G401 (cell line): Measurements from ENCODE around the gene RABGGTA. TPM values are rescaled to one million over a fixed set of nuclear protein-coding genes. Genes with fewer than 3 reads are reported as not detected.
A peak's percentile ranks its signal among the peaks of the same experiment; 100 is the strongest.

ENCODE experiments used
- DNase-seq: peaks from one replicate; pipeline ENCODE4 v3.0.0-alpha.2; 2015; ENCODE audit warnings: low spot score
- in situ Hi-C: cut with HindIII; loops from 2 replicates; pipeline ENCODE4 v1.10.0; 2016; ENCODE audit warnings: low sequenced_read_pairs, mixed read lengths
- total RNA-seq: library from RNA; depleted of rRNA; stranded (reverse); fragments of >200 nt; shearing (Covaris generic); gene quantifications from 2 replicates; pipeline ENCODE4 v1.2.3, GENCODE V29; 2014

RABGGTA gene
- total RNA-seq, 1 experiment from 2014 or later: 23.6 TPM

- in situ Hi-C loops: no loop called here
Measured at GRCh38 chr14:24307575-24308341, 36.4 kb upstream of the RABGGTA start, which contains the start of gene CIDEB. Gene CIDEB, minus strand, starts transcription at chr14:24307977. Its CDS starts 119 bp downstream, at chr14:24307858.

GRCh38 chr14:24307156-24307574 is 35.8 kb upstream of the RABGGTA start:
- in situ Hi-C loops: no loop called here
- DNase-seq: no peak

More at GRCh38 chr14:24307575-24308341, 36.4 kb upstream of the RABGGTA start, which contains the start of gene CIDEB:
- peak; percentile 70 for DNase-seq

GRCh38 chr14:24304019-24304387 is 32.6 kb upstream of the RABGGTA start:
- in situ Hi-C loops: no loop called here
- no peak for DNase-seq

GRCh38 chr14:24300326-24300980 is 29.1 kb upstream of the RABGGTA start:
- in situ Hi-C loops: no loop called here
- DNase-seq: no peak

- in situ Hi-C loops: no loop called here
- peak; percentile 88 for DNase-seq
Measured at GRCh38 chr14:24299255-24300191, 28.1 kb upstream of the RABGGTA start, which contains the start of the genes DHRS1 and NOP9. Gene DHRS1, minus strand, starts transcription at chr14:24299780. Its CDS starts 674 bp downstream, at chr14:24299106. Gene NOP9, plus strand, starts transcription at chr14:24299850. Its CDS starts 105 bp downstream, at chr14:24299955.

- in situ Hi-C loops: no loop called here
- DNase-seq: no peak
Measured at GRCh38 chr14:24298892-24299254, 27.5 kb upstream of the RABGGTA start.

GRCh38 chr14:24297190-24297964 is 26.0 kb upstream of the RABGGTA start:
- peak; percentile 26 for DNase-seq
- in situ Hi-C loops: no loop called here

- peak; percentile 59 for DNase-seq
- in situ Hi-C loops: no loop called here
Measured at GRCh38 chr14:24296341-24297157, 25.2 kb upstream of the RABGGTA start.

- no peak for DNase-seq
- in situ Hi-C loops: no loop called here
Measured at GRCh38 chr14:24293525-24293924, 22.1 kb upstream of the RABGGTA start.

GRCh38 chr14:24292118-24292807 is 20.9 kb upstream of the RABGGTA start:
- DNase-seq: no peak
- in situ Hi-C loops: no loop called here

GRCh38 chr14:24291446-24292117 is 20.2 kb upstream of the RABGGTA start:
- in situ Hi-C loops: no loop called here
- no peak for DNase-seq

- DNase-seq: no peak
- in situ Hi-C loops: no loop called here
Measured at GRCh38 chr14:24290746-24291145, 19.3 kb upstream of the RABGGTA start.

GRCh38 chr14:24289649-24290280 is 18.4 kb upstream of the RABGGTA start:
- in situ Hi-C loops: no loop called here
- no peak for DNase-seq

- in situ Hi-C loops: no loop called here
- no peak for DNase-seq
Measured at GRCh38 chr14:24286996-24287395, 15.6 kb upstream of the RABGGTA start.

GRCh38 chr14:24285351-24285750 is 14.0 kb upstream of the RABGGTA start:
- no peak for DNase-seq
- in situ Hi-C loops: no loop called here

GRCh38 chr14:24284501-24285035 is 13.2 kb upstream of the RABGGTA start:
- in situ Hi-C loops: no loop called here
- no peak for DNase-seq
